ENCODE measurements around the gene MYO18A.

The MYO18A gene

DNA sequence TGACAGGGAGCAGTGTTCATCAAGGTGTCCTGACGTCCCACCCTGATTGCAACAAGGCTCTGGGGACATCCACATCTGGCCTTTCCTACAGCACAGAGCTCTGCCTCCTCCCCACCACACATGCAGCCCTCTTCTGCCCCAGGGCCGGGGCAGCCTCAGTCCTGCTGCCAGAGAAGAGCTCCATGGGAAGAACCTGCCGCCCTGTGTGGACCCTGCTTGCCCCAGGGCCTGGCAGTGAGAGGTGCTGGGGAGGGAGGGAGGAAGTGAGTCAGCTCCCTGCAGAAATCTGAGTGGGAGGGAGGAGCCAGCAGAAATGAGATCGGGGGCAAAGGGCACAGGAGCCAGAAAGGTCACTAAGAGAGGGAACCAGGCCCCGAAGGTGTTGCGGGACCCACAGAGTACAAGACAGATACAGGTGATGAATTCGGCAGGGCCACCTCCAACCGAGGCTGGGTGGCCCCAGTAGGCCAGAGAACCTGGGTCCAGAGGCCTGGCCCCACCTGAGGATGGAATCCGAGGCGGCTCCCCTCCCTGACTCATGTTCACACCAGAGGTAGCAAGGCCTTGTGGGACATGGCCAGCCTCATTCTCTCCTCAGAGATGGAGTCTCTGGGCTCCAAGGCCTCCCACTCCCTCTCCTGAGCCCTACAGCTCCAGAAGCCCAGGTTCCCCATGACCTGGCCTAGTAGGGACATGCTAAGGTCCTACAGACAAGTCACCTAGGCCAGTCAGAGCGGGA is 24.8 kb downstream of the MYO18A start:
- TF ChIP-seq, protein P1, sequence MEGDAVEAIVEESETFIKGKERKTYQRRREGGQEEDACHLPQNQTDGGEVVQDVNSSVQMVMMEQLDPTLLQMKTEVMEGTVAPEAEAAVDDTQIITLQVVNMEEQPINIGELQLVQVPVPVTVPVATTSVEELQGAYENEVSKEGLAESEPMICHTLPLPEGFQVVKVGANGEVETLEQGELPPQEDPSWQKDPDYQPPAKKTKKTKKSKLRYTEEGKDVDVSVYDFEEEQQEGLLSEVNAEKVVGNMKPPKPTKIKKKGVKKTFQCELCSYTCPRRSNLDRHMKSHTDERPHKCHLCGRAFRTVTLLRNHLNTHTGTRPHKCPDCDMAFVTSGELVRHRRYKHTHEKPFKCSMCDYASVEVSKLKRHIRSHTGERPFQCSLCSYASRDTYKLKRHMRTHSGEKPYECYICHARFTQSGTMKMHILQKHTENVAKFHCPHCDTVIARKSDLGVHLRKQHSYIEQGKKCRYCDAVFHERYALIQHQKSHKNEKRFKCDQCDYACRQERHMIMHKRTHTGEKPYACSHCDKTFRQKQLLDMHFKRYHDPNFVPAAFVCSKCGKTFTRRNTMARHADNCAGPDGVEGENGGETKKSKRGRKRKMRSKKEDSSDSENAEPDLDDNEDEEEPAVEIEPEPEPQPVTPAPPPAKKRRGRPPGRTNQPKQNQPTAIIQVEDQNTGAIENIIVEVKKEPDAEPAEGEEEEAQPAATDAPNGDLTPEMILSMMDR (IDR thresholded peaks at IDR 0.05): no peak

DNA sequence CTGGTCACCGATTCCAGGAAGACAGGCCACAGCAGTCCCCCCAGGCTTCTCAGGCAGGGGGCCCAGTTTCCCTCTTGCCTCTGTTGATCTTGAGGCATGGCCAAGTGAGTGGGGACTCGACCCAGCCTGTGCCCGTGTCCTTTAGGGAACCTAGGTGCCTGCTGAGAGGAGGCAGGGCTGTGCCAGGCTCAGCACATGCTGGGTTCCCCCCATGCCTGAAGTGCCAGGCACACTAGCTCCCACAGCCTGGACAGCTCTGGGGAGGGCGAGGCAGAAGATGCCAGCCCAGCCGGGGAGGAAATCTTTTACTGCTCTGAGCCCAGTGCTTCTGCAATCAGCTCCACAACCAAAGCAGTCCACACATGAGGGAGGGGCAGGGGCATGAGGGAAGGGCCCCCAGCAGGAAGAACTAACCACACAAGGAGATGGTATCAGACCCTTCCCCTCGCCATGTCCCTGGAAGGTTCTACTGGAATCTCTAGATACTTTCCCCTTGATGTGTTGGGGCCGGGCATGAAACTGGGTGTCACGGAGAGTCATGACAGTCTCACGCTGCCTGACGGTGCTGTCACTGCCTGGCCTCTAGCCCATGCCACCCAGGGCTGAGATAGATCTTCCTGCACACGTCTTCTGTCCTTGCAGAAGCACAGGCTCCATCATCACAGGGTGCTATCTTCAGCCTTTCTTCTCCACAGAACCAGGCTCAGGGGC is 25.5 kb downstream of the MYO18A start:
- TF ChIP-seq, protein P1 (IDR thresholded peaks at IDR 0.05): no peak

DNA sequence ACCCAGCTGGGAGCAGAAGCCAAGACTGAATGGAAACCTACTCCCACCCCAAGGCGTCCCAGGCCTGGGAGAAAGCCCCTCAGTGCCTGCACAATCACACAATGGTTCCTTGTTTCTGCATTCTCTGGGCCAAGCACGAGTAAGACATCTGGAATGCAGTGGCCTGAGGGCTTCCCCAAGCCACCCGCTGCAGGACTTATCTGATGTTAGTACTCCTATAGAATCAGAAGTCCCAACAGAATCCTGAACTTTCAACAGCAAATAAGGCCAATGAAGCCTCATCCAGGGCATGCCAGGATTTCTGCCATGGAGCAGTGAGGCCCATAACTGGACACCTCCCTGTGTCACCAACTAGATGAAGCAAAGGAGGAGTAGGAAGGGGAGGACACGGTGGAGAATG is 28.6 kb downstream of the MYO18A start:
- TF ChIP-seq, protein P1 (IDR thresholded peaks at IDR 0.05): no peak

DNA sequence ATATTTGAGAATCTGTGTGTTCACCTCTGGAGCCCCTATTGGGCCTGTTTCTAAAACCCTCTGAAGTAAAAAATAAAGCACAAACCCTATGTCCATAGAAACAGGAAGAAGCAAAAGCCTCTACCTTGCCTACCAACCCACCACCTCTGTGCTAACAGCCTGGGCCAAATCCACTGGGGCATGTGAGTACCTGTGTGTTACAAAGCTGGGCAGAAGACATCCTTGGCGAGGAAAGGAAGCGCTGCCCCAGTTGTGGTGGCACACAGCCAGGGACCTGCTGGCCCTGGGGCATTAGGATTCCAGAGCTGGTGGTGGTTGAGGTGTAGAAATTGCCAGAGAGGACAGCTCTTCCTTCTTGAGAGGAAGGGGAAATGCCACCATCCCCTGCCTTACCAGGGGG is 30.0 kb downstream of the MYO18A start:
- TF ChIP-seq, protein P1 (IDR thresholded peaks at IDR 0.05): no peak

DNA sequence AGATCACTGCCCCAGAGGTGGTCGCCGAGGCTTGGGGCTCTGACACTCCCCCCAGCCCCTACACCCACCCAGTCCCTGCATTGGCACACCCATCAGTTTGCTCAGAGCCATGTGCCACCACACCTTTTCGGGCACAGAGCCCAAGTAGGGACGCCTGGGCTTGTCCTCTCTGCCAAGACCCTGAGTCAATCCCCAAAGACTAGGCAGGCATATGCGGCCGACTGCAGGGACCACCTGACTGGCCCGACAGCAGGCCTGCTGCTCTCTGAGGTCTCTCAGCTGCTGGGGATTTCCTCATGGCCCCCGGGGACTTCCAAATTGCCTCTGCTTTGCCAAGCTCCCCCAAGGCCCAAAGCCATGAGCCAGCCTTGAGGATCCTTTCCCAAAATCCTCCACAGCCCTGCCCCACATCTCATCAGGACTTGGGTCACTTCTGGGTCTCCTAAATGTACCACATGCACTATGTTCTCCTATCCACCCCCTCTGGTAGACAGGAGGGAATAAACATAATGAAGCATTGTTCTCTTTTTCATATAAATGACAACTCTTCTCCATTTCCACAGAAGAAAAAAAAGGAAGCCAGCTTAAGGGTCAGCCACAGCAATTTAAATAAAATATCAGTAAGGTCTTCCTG is 30.6 kb downstream of the MYO18A start:
- TF ChIP-seq, protein P1 (IDR thresholded peaks at IDR 0.05): no peak

DNA sequence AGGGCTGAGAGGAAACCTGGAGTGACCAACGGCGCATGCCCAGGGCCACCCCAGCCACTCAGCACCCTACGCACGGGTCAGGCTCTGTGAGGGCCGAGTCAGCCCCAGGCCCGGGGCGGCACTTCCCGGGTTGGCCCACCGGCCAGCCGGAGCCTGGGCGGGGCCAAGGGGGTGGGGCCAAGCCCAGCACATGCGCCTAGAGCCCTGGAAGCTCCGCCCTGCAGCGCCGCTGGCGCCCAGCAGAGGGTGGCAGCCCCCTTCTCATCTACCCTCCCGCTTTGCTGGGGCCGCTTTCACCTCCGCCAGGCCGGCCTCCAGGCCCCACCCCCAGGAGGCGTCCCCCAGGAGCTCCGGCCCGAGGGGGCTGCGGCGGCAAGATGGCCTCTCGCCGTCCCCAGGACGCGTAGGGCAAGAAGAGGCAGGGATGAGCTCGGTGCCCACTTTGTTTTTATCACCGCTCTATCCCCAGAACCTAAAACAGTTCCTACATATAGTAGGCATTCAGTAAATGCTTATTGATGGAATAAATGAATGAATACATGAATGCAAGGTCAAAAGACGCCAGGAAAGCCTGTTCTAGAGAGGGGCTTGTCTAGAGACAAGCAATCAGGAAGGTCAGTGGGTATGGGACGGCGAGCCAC is 31.3 kb downstream of the MYO18A start:
- TF ChIP-seq, protein P1 (IDR thresholded peaks at IDR 0.05): peak; percentile 79

DNA sequence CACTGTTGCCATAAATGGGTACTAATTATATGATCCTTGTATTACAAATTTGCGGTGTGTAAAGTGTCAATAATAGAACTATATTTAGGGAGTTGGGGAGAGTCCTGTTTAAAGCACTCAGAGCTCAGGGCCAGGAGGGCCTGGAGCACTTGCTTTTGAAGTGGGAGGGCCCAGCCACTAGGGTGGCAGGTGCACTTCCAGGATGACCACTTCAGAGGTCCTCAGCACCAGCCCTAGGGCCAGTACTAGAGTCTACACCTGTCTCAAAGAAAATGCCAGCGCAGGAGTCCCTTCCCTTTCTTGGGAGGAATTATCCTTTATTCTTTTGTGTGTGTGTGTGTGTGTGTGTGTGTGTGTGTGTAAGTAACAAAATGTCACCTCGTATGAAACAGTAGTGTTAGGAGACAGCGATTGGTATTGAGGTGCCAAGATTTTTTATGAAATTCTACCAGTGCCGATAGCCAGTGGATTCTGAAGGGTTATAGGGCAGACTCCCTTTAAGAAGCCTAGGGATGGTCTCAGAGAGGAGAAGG is 31.9 kb downstream of the MYO18A start:
- TF ChIP-seq, protein P1 (IDR thresholded peaks at IDR 0.05): no peak

Measured in LNCAP (cell line).